ENCODE data around the gene ZNF438. TPM values are rescaled to one million over a fixed set of nuclear protein-coding genes. Genes with fewer than 3 reads are reported as not detected.

ZNF438 gene
- total RNA-seq, 2 donors from 2014 or later, result 1.5 to 10.1 TPM

- H3K27ac ChIP-seq, result no peak overlapping the region
- H3K27me3 ChIP-seq (replicated peaks; ENCODE audit: insufficient read depth), result peaks cover 3% of the 10 kb centered on the region
- no peaks in the 10 kb centered on the region for H3K4me1 ChIP-seq (replicated peaks)
- H3K36me3 ChIP-seq, result no peaks in the 10 kb centered on the region
- no peak for TF ChIP-seq CTCF (IDR thresholded peaks at IDR 0.05)
- no peak for TF ChIP-seq POLR2AphosphoS5 (IDR thresholded peaks at IDR 0.05)
- no peak for TF ChIP-seq POLR2A (IDR thresholded peaks at IDR 0.05)
- no peak for DNase-seq (ENCODE audit: low spot score)
- H3K4me3 ChIP-seq, result no peak overlapping the region
- no peaks in the 10 kb centered on the region for H3K9me3 ChIP-seq
- intact Hi-C loops (cut with DNase I), result no loop called here
- WGBS, result 51% methylated on average over 8 of the region's 8 CpGs
These were observed 204.0 kb downstream of the ZNF438 start for GRCh38 chr10:30827531-30828120.

GRCh38 chr10:30826679-30827078 is 205.0 kb downstream of the ZNF438 start:
- Histone ChIP-seq H3K27me3 (replicated peaks; ENCODE audit: insufficient read depth) (peaks cover 3% of the 10 kb centered on the region), H3K27ac (no peak overlapping the region), H3K4me3 (no peak overlapping the region), H3K36me3 (no peaks in the 10 kb centered on the region), H3K4me1 (replicated peaks) (no peaks in the 10 kb centered on the region), H3K9me3 (no peaks in the 10 kb centered on the region)
- intact Hi-C loops (cut with DNase I), result no loop called here
- DNase-seq (ENCODE audit: low spot score), result no peak
- 96% methylated on average over 4 of the region's 4 CpGs for WGBS
- TF ChIP-seq POLR2A (IDR thresholded peaks at IDR 0.05) (no peak), CTCF (IDR thresholded peaks at IDR 0.05) (no peak), POLR2AphosphoS5 (IDR thresholded peaks at IDR 0.05) (no peak)

GRCh38 chr10:30825495-30825894 is 206.2 kb downstream of the ZNF438 start:
- no peak overlapping the region for H3K27ac ChIP-seq
- no peaks in the 10 kb centered on the region for H3K36me3 ChIP-seq
- no peaks in the 10 kb centered on the region for H3K9me3 ChIP-seq
- TF ChIP-seq CTCF (IDR thresholded peaks at IDR 0.05), result no peak
- TF ChIP-seq POLR2AphosphoS5 (IDR thresholded peaks at IDR 0.05), result no peak
- no peak for TF ChIP-seq POLR2A (IDR thresholded peaks at IDR 0.05)
- DNase-seq (ENCODE audit: low spot score), result no peak
- peaks cover 2% of the 10 kb centered on the region for H3K27me3 ChIP-seq (replicated peaks; ENCODE audit: insufficient read depth)
- no peak overlapping the region for H3K4me3 ChIP-seq
- intact Hi-C loops (cut with DNase I), result no loop called here
- H3K4me1 ChIP-seq (replicated peaks), result no peaks in the 10 kb centered on the region

GRCh38 chr10:30825022-30825421 is 206.6 kb downstream of the ZNF438 start:
- Histone ChIP-seq H3K4me3 (no peak overlapping the region), H3K36me3 (no peaks in the 10 kb centered on the region), H3K27me3 (replicated peaks; ENCODE audit: insufficient read depth) (no peaks in the 10 kb centered on the region), H3K27ac (no peak overlapping the region), H3K4me1 (replicated peaks) (no peaks in the 10 kb centered on the region), H3K9me3 (no peaks in the 10 kb centered on the region)
- intact Hi-C loops (cut with DNase I), result no loop called here
- WGBS, result 97% methylated on average over 3 of the region's 3 CpGs
- TF ChIP-seq CTCF (IDR thresholded peaks at IDR 0.05) (no peak), POLR2A (IDR thresholded peaks at IDR 0.05) (no peak), POLR2AphosphoS5 (IDR thresholded peaks at IDR 0.05) (no peak)
- no peak for DNase-seq (ENCODE audit: low spot score)

- Histone ChIP-seq H3K27ac (no peak overlapping the region), H3K27me3 (replicated peaks; ENCODE audit: insufficient read depth) (no peaks in the 10 kb centered on the region), H3K36me3 (no peaks in the 10 kb centered on the region), H3K9me3 (no peaks in the 10 kb centered on the region), H3K4me1 (replicated peaks) (no peaks in the 10 kb centered on the region), H3K4me3 (no peak overlapping the region)
- intact Hi-C loops (cut with DNase I), result no loop called here
- 89% methylated on average over 2 of the region's 2 CpGs for WGBS
- no peak for DNase-seq (ENCODE audit: low spot score)
- TF ChIP-seq POLR2AphosphoS5 (IDR thresholded peaks at IDR 0.05) (no peak), POLR2A (IDR thresholded peaks at IDR 0.05) (no peak), CTCF (IDR thresholded peaks at IDR 0.05) (no peak)
These were observed 208.0 kb downstream of the ZNF438 start for GRCh38 chr10:30823651-30824050.

Data from prostate gland (tissue), 2 donors.